Lower leg skin (tissue), 4 donors: ENCODE results near the gene SCYGR4. TPM values are rescaled to one million over a fixed set of nuclear protein-coding genes. Genes with fewer than 3 reads are reported as not detected.

ENCODE experiments used
- DNase-seq, 2 donors: peaks; one replicate each; pipeline ENCODE4 v3.0.0-alpha.2; 2019; ENCODE audit warnings: low spot score in 2 of 2
- H3K4me3 ChIP-seq: fragments of 200-600 bp; sonication (generic); 2 replicates; pipeline ENCODE4 v1.5.1; 2017; ENCODE audit warnings: mild to moderate bottlenecking, low read depth; ENCODE audit not compliant: poor library complexity, severe bottlenecking
- POLR2A ChIP-seq, 2 donors: fragments of 450-650 bp; IDR thresholded peaks; one replicate each; pipeline ENCODE4 v1.6.1; 2016 to 2017; ENCODE audit warnings: antibody characterized with exemption in 2 of 2, mild to moderate bottlenecking in 1 of 2, moderate library complexity in 1 of 2
- WGBS, 2 donors: methylation state at CpG; one replicate each; pipeline ENCODE4 v1.1.5; 2018; 5-methylcytosine and 5-hydroxymethylcytosine counted together
- intact Hi-C: fragments of 100-400 bp; cut with DNase I; formaldehyde crosslinking; loops from one replicate; pipeline ENCODE4 v1.15.0; 2023; ENCODE audit warnings: low total_unique reads
- total RNA-seq, 4 donors: library from RNA; depleted of rRNA; stranded (reverse); fragments of >200 nt; gene quantifications; one replicate each; pipeline ENCODE4 v1.1.0, GENCODE V29; 2016
- TF ChIP-seq, protein P1 (sequence below), 3 donors: fragments of 450-650 bp; IDR thresholded peaks; one replicate each; pipeline ENCODE4 v1.5.1; 2016; ENCODE audit warnings: antibody characterized with exemption in 3 of 3, mild to moderate bottlenecking in 3 of 3, moderate library complexity in 2 of 3

Gene SCYGR4
- total RNA-seq, 4 donors from 2014 or later, result 5.1 TPM; not detected in 3

DNA sequence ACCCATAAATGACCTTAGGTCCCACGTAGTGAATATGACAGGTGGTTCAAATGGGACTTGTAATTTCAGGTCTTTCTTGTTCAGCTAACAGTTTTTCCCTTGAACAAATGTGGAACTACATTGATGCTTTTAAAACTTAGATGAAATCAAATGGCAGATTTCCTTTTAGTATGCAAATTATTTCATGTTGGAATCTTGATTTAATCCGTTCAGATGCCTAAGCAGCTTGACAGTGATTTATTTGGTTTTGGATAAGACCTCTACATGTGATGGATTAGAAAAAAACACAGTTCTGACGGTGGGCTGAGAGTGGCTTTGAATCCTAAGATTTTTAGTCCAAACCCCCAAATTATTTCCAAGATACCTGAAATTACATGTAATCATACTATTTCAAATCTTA lies 16.9 kb downstream of the SCYGR4 start:
- 41 to 57% methylated on average over 3 of the region's 3 CpGs for WGBS, 2 donors

DNA sequence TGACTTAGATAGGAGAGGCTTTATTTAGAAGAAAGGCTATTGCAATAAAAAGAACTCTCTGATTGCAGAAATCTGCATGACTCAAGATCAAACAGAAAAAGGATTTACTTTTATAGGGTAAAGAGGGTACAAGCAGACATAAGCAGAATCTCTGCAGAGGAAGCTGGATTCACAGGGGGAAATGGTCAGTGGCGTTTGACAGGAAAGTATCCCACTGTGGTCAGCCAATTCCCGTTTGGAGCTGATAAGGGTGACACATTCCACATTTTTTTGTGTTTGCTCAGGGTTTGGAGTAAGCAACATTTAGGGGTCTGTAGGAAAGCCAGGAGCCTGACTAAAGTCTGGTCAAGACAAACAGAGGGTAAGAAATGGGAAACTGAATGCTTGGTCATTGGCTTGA lies 25.4 kb downstream of the SCYGR4 start:
- TF ChIP-seq, protein P1, sequence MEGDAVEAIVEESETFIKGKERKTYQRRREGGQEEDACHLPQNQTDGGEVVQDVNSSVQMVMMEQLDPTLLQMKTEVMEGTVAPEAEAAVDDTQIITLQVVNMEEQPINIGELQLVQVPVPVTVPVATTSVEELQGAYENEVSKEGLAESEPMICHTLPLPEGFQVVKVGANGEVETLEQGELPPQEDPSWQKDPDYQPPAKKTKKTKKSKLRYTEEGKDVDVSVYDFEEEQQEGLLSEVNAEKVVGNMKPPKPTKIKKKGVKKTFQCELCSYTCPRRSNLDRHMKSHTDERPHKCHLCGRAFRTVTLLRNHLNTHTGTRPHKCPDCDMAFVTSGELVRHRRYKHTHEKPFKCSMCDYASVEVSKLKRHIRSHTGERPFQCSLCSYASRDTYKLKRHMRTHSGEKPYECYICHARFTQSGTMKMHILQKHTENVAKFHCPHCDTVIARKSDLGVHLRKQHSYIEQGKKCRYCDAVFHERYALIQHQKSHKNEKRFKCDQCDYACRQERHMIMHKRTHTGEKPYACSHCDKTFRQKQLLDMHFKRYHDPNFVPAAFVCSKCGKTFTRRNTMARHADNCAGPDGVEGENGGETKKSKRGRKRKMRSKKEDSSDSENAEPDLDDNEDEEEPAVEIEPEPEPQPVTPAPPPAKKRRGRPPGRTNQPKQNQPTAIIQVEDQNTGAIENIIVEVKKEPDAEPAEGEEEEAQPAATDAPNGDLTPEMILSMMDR (IDR thresholded peaks at IDR 0.05), result no peak
- TF ChIP-seq POLR2A (IDR thresholded peaks at IDR 0.05), result no peak
- intact Hi-C loops, result no loop called here
- 34 to 40% methylated on average over 2 of the region's 2 CpGs for WGBS, 2 donors
- H3K4me3 ChIP-seq, result no peak overlapping the region
- no peak for DNase-seq

More for the DNA sequence above, 16.9 kb downstream of the SCYGR4 start:
- H3K4me3 ChIP-seq, result no peak overlapping the region
- TF ChIP-seq, protein P1 (IDR thresholded peaks at IDR 0.05), result no peak
- no peak for TF ChIP-seq POLR2A (IDR thresholded peaks at IDR 0.05)
- intact Hi-C loops, result no loop called here
- no peak for DNase-seq

- intact Hi-C loops, result no loop called here
- DNase-seq, result no peak
- H3K4me3 ChIP-seq, result no peak overlapping the region
- WGBS, 2 donors, result 81 to 88% methylated on average over 5 of the region's 5 CpGs
- TF ChIP-seq, protein P1 (IDR thresholded peaks at IDR 0.05), result no peak
- TF ChIP-seq POLR2A (IDR thresholded peaks at IDR 0.05), result no peak
Measured at GRCh38 chr2:227643990-227644551, 26.8 kb downstream of the SCYGR4 start.

DNA sequence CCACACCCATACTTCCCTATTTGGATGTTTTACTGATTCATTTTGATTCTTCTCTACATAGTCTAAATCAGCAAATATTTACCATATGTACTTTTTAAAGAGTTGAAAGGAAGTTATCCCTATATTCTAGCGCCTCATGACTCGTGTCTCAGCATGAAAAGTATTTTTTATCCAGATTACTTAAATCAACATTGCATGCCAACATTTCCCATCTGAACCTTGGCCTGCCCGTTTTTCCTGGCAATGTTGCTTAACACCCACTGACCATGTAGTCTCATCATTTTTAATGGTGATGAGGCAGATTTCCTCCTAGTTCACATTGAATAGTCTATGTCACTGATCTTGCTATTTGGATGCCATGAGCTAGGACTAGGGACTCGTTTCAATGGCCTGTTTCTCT lies 36.1 kb downstream of the SCYGR4 start:
- intact Hi-C loops, result no loop called here
- no peak for DNase-seq
- no peak for TF ChIP-seq POLR2A (IDR thresholded peaks at IDR 0.05)
- TF ChIP-seq, protein P1 (IDR thresholded peaks at IDR 0.05), result no peak
- 13 to 22% methylated on average over 4 of the region's 4 CpGs for WGBS, 2 donors
- no peak overlapping the region for H3K4me3 ChIP-seq

DNA sequence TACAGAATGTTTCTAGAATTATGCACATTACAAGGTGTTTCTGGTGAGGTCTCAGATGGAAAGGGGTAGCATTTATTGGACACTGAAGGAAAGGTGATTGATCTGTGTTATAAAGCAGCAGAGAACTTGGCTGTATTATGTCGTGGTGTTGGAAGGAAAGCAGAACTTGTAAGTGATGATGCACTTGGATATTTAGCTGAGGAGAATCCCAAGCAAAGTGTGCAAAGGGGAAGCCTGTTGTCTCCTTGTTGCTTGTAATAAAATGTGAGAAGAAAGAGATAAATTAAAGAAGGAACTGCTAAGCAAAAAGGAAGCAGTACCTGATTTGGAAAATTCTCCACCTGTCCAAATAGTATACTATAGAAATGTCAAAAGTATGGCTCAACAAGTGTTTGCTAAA lies 37.1 kb downstream of the SCYGR4 start:
- no peak overlapping the region for H3K4me3 ChIP-seq
- intact Hi-C loops, result no loop called here
- TF ChIP-seq, protein P1 (IDR thresholded peaks at IDR 0.05), result no peak
- TF ChIP-seq POLR2A (IDR thresholded peaks at IDR 0.05), result no peak
- no peak for DNase-seq
- 67 to 70% methylated on average over 1 of the region's 1 CpG for WGBS, 2 donors

DNA sequence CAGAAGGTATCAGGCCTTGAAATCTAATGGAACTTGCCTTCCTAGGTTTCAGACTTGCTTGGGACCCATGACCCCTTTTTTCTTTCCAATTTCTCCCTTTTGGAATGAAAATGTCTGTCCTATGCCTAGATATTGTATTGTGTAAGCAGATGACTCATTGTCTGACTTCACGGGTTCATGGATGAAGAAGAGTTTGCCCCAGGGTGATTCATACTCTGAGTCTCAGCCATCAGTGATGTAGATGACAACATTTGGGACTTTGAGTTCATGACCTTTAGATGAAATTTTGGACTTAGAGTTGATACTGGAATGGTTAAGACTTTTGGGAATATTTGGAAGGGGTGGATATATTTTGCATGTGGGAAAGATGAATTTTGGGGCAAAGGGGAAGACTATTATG lies 38.2 kb downstream of the SCYGR4 start:
- peak in 1 of 2 donors; percentile 43 for DNase-seq
- TF ChIP-seq, protein P1 (IDR thresholded peaks at IDR 0.05), result no peak
- TF ChIP-seq POLR2A (IDR thresholded peaks at IDR 0.05), result no peak
- WGBS, 2 donors, result 9 to 13% methylated on average over 1 of the region's 1 CpG
- no peak overlapping the region for H3K4me3 ChIP-seq
- intact Hi-C loops, result no loop called here
